Thyroid gland (tissue), 4 donors: ENCODE data around the gene NUAK1. TPM values are rescaled to one million over a fixed set of nuclear protein-coding genes. Genes with fewer than 3 reads are reported as not detected.

ENCODE experiments used
- DNase-seq, 2 donors: peaks; one replicate each; pipeline ENCODE4 v3.0.0-alpha.2; 2019
- H3K27ac ChIP-seq, 3 donors: fragments of 200-600 bp; sonication (generic); 1 replicate in 2 of 3; 2 replicates in 1 of 3; pipeline ENCODE4 v1.5.1; 2016 to 2019; ENCODE audit warnings: mild to moderate bottlenecking in 1 of 3, moderate library complexity in 1 of 3
- H3K27me3 ChIP-seq: fragments of 200-600 bp; sonication (generic); one replicate; pipeline ENCODE4 v1.5.1; 2019
- H3K36me3 ChIP-seq, 2 donors: fragments of 200-600 bp; sonication (generic); one replicate each; pipeline ENCODE4 v1.5.1; 2016 to 2019
- H3K4me1 ChIP-seq, 2 donors: fragments of 200-600 bp; sonication (generic); one replicate each; pipeline ENCODE4 v1.5.1; 2017 to 2019
- H3K4me3 ChIP-seq, 3 donors: fragments of 200-600 bp; sonication (generic); replicated peaks in 1 of 3; 1 replicate in 2 of 3; 2 replicates in 1 of 3; pipeline ENCODE4 v1.5.1; 2016; ENCODE audit warnings: mild to moderate bottlenecking in 1 of 3
- H3K9me3 ChIP-seq: fragments of 200-600 bp; sonication (generic); one replicate; pipeline ENCODE4 v1.5.1; 2017
- CTCF ChIP-seq, 6 experiments: fragments of 200-600 bp in 3 of 6; fragments of 450-650 bp in 3 of 6; sonication (generic) in 3 of 6; IDR thresholded peaks; one replicate each; pipeline ENCODE4 v1.5.1; 2016 to 2019; ENCODE audit warnings: antibody characterized with exemption in 6 of 6, mild to moderate bottlenecking in 2 of 6, inconsistent platforms in 1 of 6, moderate library complexity in 1 of 6
- POLR2A ChIP-seq, 2 donors: fragments of 450-650 bp; IDR thresholded peaks; one replicate each; pipeline ENCODE4 v1.6.1; 2017; ENCODE audit warnings: antibody characterized with exemption in 2 of 2, mild to moderate bottlenecking in 2 of 2, moderate library complexity in 1 of 2
- WGBS, 2 donors: methylation state at CpG; one replicate each; pipeline ENCODE4 v1.1.5; 2017; 5-methylcytosine and 5-hydroxymethylcytosine counted together
- intact Hi-C: fragments of 100-400 bp; cut with DNase I; formaldehyde crosslinking; loops from one replicate; pipeline ENCODE4 v1.15.1; 2023
- total RNA-seq, 4 donors: library from RNA; depleted of rRNA; stranded (reverse); fragments of >200 nt; gene quantifications; one replicate each; pipeline ENCODE4 v1.2.3, GENCODE V29; 2016

Gene NUAK1
- total RNA-seq, 4 donors from 2014 or later: 4.5 to 38.4 (median 10.6) TPM

- H3K9me3 ChIP-seq: no peaks in the 10 kb centered on the region
- H3K4me1 ChIP-seq: no peaks in the 10 kb centered on the region
- intact Hi-C loops: no loop called here
- H3K27ac ChIP-seq: no peak overlapping the region
- no peaks in the 10 kb centered on the region for H3K36me3 ChIP-seq
- WGBS, 2 donors: 91 to 97% methylated on average over 5 of the region's 5 CpGs
- TF ChIP-seq POLR2A (IDR thresholded peaks at IDR 0.05): no peak
- TF ChIP-seq CTCF (IDR thresholded peaks at IDR 0.05): no peak
- DNase-seq: no peak
- no peak overlapping the region for H3K4me3 ChIP-seq
- no peaks in the 10 kb centered on the region for H3K27me3 ChIP-seq
Observed at GRCh38 chr12:106049546-106049945, 89.2 kb downstream of the NUAK1 start.

- DNase-seq: no peak
- intact Hi-C loops: no loop called here
- 94% methylated on average over 9 of the region's 9 CpGs for WGBS, 2 donors
- Histone ChIP-seq H3K4me3 (no peak overlapping the region), H3K27me3 (no peaks in the 10 kb centered on the region), H3K9me3 (no peaks in the 10 kb centered on the region), H3K4me1 (no peaks in the 10 kb centered on the region), H3K36me3 (no peaks in the 10 kb centered on the region), H3K27ac (no peak overlapping the region)
- TF ChIP-seq POLR2A (IDR thresholded peaks at IDR 0.05): no peak
- TF ChIP-seq CTCF (IDR thresholded peaks at IDR 0.05): no peak
Observed at GRCh38 chr12:106049105-106049504, 89.6 kb downstream of the NUAK1 start.

GRCh38 chr12:106048676-106049075 lies 90.1 kb downstream of the NUAK1 start:
- intact Hi-C loops: no loop called here
- no peaks in the 10 kb centered on the region for H3K27me3 ChIP-seq
- WGBS, 2 donors: 67 to 72% methylated on average over 6 of the region's 6 CpGs
- H3K4me1 ChIP-seq: no peaks in the 10 kb centered on the region
- no peak overlapping the region for H3K4me3 ChIP-seq
- H3K9me3 ChIP-seq: no peaks in the 10 kb centered on the region
- no peak for TF ChIP-seq CTCF (IDR thresholded peaks at IDR 0.05)
- no peak for TF ChIP-seq POLR2A (IDR thresholded peaks at IDR 0.05)
- no peak for DNase-seq
- H3K27ac ChIP-seq: no peak overlapping the region
- H3K36me3 ChIP-seq: no peaks in the 10 kb centered on the region

GRCh38 chr12:106048016-106048415 lies 90.7 kb downstream of the NUAK1 start:
- H3K4me1 ChIP-seq: no peaks in the 10 kb centered on the region
- no peak for DNase-seq
- H3K27me3 ChIP-seq: no peaks in the 10 kb centered on the region
- H3K9me3 ChIP-seq: no peaks in the 10 kb centered on the region
- no peaks in the 10 kb centered on the region for H3K36me3 ChIP-seq
- intact Hi-C loops: no loop called here
- TF ChIP-seq CTCF (IDR thresholded peaks at IDR 0.05) (no peak), POLR2A (IDR thresholded peaks at IDR 0.05) (no peak)
- H3K4me3 ChIP-seq: no peak overlapping the region
- WGBS, 2 donors: 81 to 94% methylated on average over 1 of the region's 1 CpG
- no peak overlapping the region for H3K27ac ChIP-seq

GRCh38 chr12:106046947-106047346 lies 91.8 kb downstream of the NUAK1 start:
- WGBS, 2 donors: 91 to 98% methylated on average over 2 of the region's 2 CpGs
- Histone ChIP-seq H3K27me3 (no peaks in the 10 kb centered on the region), H3K9me3 (no peaks in the 10 kb centered on the region), H3K4me1 (no peaks in the 10 kb centered on the region), H3K36me3 (no peaks in the 10 kb centered on the region), H3K4me3 (no peak overlapping the region), H3K27ac (no peak overlapping the region)
- DNase-seq: no peak
- intact Hi-C loops: no loop called here
- TF ChIP-seq POLR2A (IDR thresholded peaks at IDR 0.05): no peak
- no peak for TF ChIP-seq CTCF (IDR thresholded peaks at IDR 0.05)
